WTC11 (cell line): Measurements from ENCODE around the gene TSPAN5. TPM values are rescaled to one million over a fixed set of nuclear protein-coding genes. Genes with fewer than 3 reads are reported as not detected.

ENCODE experiments used
- ATAC-seq: fragments of 200-7000 bp; cut with Tn5 transposase; 2 replicates; pipeline ENCODE4 v1.10.0; 2021; ENCODE audit warnings: mild to moderate bottlenecking, moderate library complexity
- CTCF ChIA-PET: fragments of 300-600 bp; sonication (Branson Sonifier 250); formaldehyde crosslinking; loops from one replicate; lab custom pipeline; 2021; ENCODE audit warnings: antibody characterized with exemption; lab: Charles Lee
- POLR2A ChIA-PET: fragments of 350-600 bp; sonication (Branson Sonifier 250); formaldehyde crosslinking; loops from one replicate; lab custom pipeline; 2021; ENCODE audit warnings: antibody characterized with exemption; lab: Charles Lee
- DNase-seq: peaks from one replicate; pipeline ENCODE4 v3.0.0; 2021; ENCODE audit warnings: low spot score
- H3K27ac Mint-ChIP-seq: 2 replicates; pipeline ENCODE4 v1.8.0; 2021; ENCODE audit warnings: mixed read lengths
- H3K27me3 Mint-ChIP-seq: 2 replicates; pipeline ENCODE4 v1.8.0; 2021; ENCODE audit warnings: low read depth, mild to moderate bottlenecking, moderate library complexity, mixed read lengths
- H3K36me3 Mint-ChIP-seq: 2 replicates; pipeline ENCODE4 v1.8.0; 2021; ENCODE audit warnings: mixed read lengths
- H3K4me1 Mint-ChIP-seq: 2 replicates; pipeline ENCODE4 v1.8.0; 2022; ENCODE audit warnings: mixed read lengths
- H3K4me3 Mint-ChIP-seq: 2 replicates; pipeline ENCODE4 v1.8.0; 2021; ENCODE audit warnings: mild to moderate bottlenecking, moderate library complexity, mixed read lengths
- H3K9me3 Mint-ChIP-seq: 2 replicates; pipeline ENCODE4 v1.8.0; 2021; ENCODE audit warnings: mixed read lengths
- CBFB ChIP-seq: sonication (generic); formaldehyde crosslinking; IDR thresholded peaks from 2 replicates; pipeline ENCODE4 v1.8.1; 2022; ENCODE audit warnings: mild to moderate bottlenecking, low read depth, missing genetic modification reagents
- GTF2I ChIP-seq: fragments of 250-450 bp; sonication (Bioruptor Pico); conservative IDR thresholded peaks from 2 replicates; pipeline ENCODE4 v1.4.0; 2021; ENCODE audit warnings: mild to moderate bottlenecking
- MXD4 ChIP-seq: fragments of 250-450 bp; sonication (Bioruptor Pico); IDR thresholded peaks from 2 replicates; pipeline ENCODE4 v1.8.0; 2021; ENCODE audit warnings: mild to moderate bottlenecking, moderate library complexity, borderline replicate concordance
- MYBL2 ChIP-seq: sonication (generic); formaldehyde crosslinking; IDR thresholded peaks from 2 replicates; pipeline ENCODE4 v1.8.1; 2023; ENCODE audit warnings: mild to moderate bottlenecking, moderate library complexity, missing genetic modification reagents
- NFATC4 ChIP-seq: fragments of 250-450 bp; sonication (Bioruptor Pico); IDR thresholded peaks from 2 replicates; pipeline ENCODE4 v1.9.0; 2021; ENCODE audit warnings: mild to moderate bottlenecking
- NR1H2 ChIP-seq: sonication (generic); formaldehyde crosslinking; IDR thresholded peaks from 2 replicates; pipeline ENCODE4 v1.9.0; 2021; ENCODE audit warnings: mild to moderate bottlenecking, moderate library complexity, missing genetic modification reagents
- ZNF121 ChIP-seq: sonication (generic); formaldehyde crosslinking; IDR thresholded peaks from 2 replicates; pipeline ENCODE4 v1.8.0; 2023; ENCODE audit warnings: missing genetic modification reagents
- ZNF671 ChIP-seq: fragments of 250-450 bp; sonication (Bioruptor Pico); IDR thresholded peaks from 2 replicates; pipeline ENCODE4 v1.8.0; 2021; ENCODE audit warnings: mild to moderate bottlenecking
- total RNA-seq: library from RNA; stranded (reverse); gene quantifications from 3 replicates; pipeline ENCODE4 v1.2.3, GENCODE V29; 2021
- TF ChIP-seq, protein P1 (sequence below): sonication (generic); formaldehyde crosslinking; IDR thresholded peaks from 2 replicates; pipeline ENCODE4 v1.8.0; 2022; ENCODE audit warnings: missing genetic modification reagents
- TF ChIP-seq, protein P2 (sequence below): fragments of 250-450 bp; sonication (Bioruptor Pico); conservative IDR thresholded peaks from 2 replicates; pipeline ENCODE4 v1.9.0; 2021; ENCODE audit warnings: mild to moderate bottlenecking
- TF ChIP-seq, protein P3 (sequence below): sonication (generic); formaldehyde crosslinking; IDR thresholded peaks from 2 replicates; pipeline ENCODE4 v1.8.1; 2023; ENCODE audit warnings: mild to moderate bottlenecking, missing genetic modification reagents, borderline replicate concordance
- TF ChIP-seq, protein P4 (sequence below): fragments of 250-450 bp; sonication (Bioruptor Pico); IDR thresholded peaks from 2 replicates; pipeline ENCODE4 v1.9.0; 2021; ENCODE audit warnings: mild to moderate bottlenecking, borderline replicate concordance
- TF ChIP-seq, protein P5 (sequence below): sonication (generic); formaldehyde crosslinking; IDR thresholded peaks from 2 replicates; pipeline ENCODE4 v1.8.0; 2022; ENCODE audit warnings: mild to moderate bottlenecking, missing genetic modification reagents

Gene TSPAN5
- total RNA-seq, 1 experiment from 2014 or later = 22.7 TPM

DNA sequence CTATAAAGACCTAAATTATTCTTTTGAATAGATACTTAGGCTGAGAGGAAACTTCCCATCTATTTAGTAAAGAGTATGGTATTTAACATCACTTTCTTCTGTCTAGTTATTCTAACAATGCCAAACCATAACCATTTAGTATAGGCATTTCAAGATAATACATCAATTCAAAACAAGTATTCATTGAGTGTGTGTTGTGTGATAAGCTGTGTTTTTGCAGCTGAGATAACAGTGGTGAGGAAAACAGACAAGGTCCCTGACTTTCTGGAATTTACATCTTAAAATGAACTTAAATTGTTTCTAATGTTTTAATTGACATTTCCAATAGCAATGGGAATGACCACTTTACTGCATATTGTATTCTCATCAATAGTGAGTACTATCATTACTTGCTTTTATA lies 22.4 kb upstream of the TSPAN5 start (continued):
- TF ChIP-seq, protein P1, sequence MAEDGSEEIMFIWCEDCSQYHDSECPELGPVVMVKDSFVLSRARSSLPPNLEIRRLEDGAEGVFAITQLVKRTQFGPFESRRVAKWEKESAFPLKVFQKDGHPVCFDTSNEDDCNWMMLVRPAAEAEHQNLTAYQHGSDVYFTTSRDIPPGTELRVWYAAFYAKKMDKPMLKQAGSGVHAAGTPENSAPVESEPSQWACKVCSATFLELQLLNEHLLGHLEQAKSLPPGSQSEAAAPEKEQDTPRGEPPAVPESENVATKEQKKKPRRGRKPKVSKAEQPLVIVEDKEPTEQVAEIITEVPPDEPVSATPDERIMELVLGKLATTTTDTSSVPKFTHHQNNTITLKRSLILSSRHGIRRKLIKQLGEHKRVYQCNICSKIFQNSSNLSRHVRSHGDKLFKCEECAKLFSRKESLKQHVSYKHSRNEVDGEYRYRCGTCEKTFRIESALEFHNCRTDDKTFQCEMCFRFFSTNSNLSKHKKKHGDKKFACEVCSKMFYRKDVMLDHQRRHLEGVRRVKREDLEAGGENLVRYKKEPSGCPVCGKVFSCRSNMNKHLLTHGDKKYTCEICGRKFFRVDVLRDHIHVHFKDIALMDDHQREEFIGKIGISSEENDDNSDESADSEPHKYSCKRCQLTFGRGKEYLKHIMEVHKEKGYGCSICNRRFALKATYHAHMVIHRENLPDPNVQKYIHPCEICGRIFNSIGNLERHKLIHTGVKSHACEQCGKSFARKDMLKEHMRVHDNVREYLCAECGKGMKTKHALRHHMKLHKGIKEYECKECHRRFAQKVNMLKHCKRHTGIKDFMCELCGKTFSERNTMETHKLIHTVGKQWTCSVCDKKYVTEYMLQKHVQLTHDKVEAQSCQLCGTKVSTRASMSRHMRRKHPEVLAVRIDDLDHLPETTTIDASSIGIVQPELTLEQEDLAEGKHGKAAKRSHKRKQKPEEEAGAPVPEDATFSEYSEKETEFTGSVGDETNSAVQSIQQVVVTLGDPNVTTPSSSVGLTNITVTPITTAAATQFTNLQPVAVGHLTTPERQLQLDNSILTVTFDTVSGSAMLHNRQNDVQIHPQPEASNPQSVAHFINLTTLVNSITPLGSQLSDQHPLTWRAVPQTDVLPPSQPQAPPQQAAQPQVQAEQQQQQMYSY = no peak
- no peak for TF ChIP-seq ZNF671 (CRISPR knock-in tag)
- TF ChIP-seq, all 79 proteins: peak for 0

DNA sequence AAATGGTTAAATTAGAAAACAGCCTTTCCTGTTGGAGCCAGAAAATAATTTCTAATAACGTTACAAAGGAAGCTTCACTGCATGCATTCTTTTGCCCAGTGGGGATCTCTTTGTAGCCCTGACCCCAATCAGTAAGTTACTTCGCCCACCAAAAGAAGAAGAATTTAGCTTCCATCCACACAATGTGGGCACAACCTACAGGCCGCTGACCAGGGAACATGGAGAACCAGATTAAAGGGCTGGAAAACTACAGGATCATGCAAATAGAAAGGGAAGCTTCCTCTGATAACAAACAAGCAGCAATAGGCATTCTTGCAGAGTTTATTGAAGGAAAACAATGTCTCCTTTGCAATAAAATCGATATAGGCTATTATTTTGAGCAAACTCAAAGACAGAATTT lies 21.3 kb upstream of the TSPAN5 start:
- Mint-ChIP-seq H3K27me3 (no peaks in the 10 kb centered on the region), H3K27ac (peak overlapping the region; percentile 38; the same call in 1 of the 2 replicates), H3K4me3 (no peak overlapping the region), H3K36me3 (no peaks in the 10 kb centered on the region)
- POLR2A ChIA-PET = no interaction called here
- CTCF ChIA-PET = no interaction called here
- no peak for ATAC-seq
- no peak for TF ChIP-seq MYBL2 (CRISPR knock-in tag)
- no peak for TF ChIP-seq MXD4
- TF ChIP-seq, protein P2, sequence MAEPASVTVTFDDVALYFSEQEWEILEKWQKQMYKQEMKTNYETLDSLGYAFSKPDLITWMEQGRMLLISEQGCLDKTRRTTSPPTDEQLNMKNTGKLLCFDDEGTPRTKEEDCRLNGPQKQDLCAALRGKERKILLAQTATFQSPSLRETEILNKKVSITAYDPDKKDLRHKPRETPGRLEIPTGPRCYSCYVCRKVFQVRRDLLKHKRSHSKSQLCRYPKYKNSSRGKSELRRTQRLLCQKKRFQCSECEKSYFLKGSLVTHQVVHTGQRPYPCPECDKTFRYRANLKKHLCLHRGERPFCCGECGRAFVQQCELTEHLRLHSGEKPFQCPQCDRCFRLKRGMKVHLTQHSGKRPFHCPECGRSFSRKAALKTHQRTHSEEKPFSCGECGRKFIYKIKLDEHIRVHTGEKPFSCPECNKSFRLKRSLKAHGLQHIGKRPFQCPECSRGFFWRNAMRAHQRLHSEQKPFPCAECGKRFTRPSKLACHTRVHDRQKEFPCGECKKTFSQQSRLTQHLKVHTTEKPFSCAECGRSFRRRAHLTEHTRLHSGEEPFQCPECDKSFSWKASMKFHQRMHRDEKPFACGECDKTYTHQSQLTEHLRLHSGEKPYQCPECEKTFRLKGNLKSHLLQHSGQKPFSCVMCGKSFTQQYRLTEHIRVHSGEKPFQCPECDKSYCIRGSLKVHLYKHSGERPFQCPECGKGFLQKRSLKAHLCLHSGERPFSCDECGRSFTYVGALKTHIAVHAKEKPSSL (CRISPR knock-in tag) = no peak
- no peak for TF ChIP-seq GTF2I (CRISPR knock-in tag)
- TF ChIP-seq, protein P3, sequence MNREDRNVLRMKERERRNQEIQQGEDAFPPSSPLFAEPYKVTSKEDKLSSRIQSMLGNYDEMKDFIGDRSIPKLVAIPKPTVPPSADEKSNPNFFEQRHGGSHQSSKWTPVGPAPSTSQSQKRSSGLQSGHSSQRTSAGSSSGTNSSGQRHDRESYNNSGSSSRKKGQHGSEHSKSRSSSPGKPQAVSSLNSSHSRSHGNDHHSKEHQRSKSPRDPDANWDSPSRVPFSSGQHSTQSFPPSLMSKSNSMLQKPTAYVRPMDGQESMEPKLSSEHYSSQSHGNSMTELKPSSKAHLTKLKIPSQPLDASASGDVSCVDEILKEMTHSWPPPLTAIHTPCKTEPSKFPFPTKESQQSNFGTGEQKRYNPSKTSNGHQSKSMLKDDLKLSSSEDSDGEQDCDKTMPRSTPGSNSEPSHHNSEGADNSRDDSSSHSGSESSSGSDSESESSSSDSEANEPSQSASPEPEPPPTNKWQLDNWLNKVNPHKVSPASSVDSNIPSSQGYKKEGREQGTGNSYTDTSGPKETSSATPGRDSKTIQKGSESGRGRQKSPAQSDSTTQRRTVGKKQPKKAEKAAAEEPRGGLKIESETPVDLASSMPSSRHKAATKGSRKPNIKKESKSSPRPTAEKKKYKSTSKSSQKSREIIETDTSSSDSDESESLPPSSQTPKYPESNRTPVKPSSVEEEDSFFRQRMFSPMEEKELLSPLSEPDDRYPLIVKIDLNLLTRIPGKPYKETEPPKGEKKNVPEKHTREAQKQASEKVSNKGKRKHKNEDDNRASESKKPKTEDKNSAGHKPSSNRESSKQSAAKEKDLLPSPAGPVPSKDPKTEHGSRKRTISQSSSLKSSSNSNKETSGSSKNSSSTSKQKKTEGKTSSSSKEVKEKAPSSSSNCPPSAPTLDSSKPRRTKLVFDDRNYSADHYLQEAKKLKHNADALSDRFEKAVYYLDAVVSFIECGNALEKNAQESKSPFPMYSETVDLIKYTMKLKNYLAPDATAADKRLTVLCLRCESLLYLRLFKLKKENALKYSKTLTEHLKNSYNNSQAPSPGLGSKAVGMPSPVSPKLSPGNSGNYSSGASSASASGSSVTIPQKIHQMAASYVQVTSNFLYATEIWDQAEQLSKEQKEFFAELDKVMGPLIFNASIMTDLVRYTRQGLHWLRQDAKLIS = no peak
- no peak for TF ChIP-seq NR1H2 (CRISPR knock-in tag)
- no peak for TF ChIP-seq ZNF121 (CRISPR knock-in tag)
- TF ChIP-seq CBFB (CRISPR knock-in tag) = no peak
- TF ChIP-seq, protein P4, sequence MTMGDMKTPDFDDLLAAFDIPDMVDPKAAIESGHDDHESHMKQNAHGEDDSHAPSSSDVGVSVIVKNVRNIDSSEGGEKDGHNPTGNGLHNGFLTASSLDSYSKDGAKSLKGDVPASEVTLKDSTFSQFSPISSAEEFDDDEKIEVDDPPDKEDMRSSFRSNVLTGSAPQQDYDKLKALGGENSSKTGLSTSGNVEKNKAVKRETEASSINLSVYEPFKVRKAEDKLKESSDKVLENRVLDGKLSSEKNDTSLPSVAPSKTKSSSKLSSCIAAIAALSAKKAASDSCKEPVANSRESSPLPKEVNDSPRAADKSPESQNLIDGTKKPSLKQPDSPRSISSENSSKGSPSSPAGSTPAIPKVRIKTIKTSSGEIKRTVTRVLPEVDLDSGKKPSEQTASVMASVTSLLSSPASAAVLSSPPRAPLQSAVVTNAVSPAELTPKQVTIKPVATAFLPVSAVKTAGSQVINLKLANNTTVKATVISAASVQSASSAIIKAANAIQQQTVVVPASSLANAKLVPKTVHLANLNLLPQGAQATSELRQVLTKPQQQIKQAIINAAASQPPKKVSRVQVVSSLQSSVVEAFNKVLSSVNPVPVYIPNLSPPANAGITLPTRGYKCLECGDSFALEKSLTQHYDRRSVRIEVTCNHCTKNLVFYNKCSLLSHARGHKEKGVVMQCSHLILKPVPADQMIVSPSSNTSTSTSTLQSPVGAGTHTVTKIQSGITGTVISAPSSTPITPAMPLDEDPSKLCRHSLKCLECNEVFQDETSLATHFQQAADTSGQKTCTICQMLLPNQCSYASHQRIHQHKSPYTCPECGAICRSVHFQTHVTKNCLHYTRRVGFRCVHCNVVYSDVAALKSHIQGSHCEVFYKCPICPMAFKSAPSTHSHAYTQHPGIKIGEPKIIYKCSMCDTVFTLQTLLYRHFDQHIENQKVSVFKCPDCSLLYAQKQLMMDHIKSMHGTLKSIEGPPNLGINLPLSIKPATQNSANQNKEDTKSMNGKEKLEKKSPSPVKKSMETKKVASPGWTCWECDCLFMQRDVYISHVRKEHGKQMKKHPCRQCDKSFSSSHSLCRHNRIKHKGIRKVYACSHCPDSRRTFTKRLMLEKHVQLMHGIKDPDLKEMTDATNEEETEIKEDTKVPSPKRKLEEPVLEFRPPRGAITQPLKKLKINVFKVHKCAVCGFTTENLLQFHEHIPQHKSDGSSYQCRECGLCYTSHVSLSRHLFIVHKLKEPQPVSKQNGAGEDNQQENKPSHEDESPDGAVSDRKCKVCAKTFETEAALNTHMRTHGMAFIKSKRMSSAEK (CRISPR knock-in tag) = no peak
- TF ChIP-seq, protein P5, sequence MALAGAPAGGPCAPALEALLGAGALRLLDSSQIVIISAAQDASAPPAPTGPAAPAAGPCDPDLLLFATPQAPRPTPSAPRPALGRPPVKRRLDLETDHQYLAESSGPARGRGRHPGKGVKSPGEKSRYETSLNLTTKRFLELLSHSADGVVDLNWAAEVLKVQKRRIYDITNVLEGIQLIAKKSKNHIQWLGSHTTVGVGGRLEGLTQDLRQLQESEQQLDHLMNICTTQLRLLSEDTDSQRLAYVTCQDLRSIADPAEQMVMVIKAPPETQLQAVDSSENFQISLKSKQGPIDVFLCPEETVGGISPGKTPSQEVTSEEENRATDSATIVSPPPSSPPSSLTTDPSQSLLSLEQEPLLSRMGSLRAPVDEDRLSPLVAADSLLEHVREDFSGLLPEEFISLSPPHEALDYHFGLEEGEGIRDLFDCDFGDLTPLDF (CRISPR knock-in tag) = no peak
- TF ChIP-seq NFATC4 (CRISPR knock-in tag) = no peak
- TF ChIP-seq, all 79 proteins: peak for 0
- DNase-seq = no peak
- peaks cover 4% of the 10 kb centered on the region for H3K4me1 Mint-ChIP-seq
- no peaks in the 10 kb centered on the region for H3K9me3 Mint-ChIP-seq
